T-helper 2 cell (primary cell): ENCODE data around the gene KRT81.
"Not testable (repeated sequence)": the region's sequence is repeated elsewhere in the genome, so short reads cannot be mapped to it uniquely, and the experiment has no call there.

Experiments
- DNase-seq, 5 experiments: peaks; one replicate each; pipeline versions ENCODE4 v3.0.0 to v3.0.0-alpha.2; 2012 to 2022

KRT81 gene

GRCh38 chr12:52270541-52271070 lies 20.7 kb downstream of the KRT81 start:
- DNase-seq: no peak

- no peak for DNase-seq
Observed at GRCh38 chr12:52268212-52268611, 23.1 kb downstream of the KRT81 start.

GRCh38 chr12:52267699-52268098 lies 23.6 kb downstream of the KRT81 start:
- DNase-seq: no peak

GRCh38 chr12:52267266-52267665 lies 24.1 kb downstream of the KRT81 start:
- no peak for DNase-seq

GRCh38 chr12:52266514-52266913 lies 24.8 kb downstream of the KRT81 start:
- DNase-seq: no peak

DNA sequence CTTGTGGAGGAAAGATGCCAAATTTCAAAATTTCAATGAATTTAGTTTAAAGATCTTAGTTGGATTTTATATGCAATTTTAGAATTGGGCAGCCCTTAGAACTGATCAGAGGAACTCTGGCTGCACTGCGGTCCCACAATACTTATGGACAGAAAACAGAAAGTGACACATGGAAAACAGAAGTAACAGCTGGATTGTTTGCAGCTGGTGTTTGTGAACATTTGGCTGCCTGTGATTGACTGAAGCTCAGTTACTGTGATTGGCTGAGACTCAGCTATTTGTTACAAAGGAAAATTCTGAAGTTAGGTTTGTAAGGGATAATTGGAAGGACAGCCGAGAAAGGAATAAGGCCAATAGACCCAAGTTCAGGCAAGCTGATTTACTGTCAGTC lies 26.9 kb downstream of the KRT81 start:
- DNase-seq: no peak

GRCh38 chr12:52263761-52264434 lies 27.4 kb downstream of the KRT81 start:
- DNase-seq: no peak

GRCh38 chr12:52262286-52262685 lies 29.0 kb downstream of the KRT81 start:
- DNase-seq: no peak

DNA sequence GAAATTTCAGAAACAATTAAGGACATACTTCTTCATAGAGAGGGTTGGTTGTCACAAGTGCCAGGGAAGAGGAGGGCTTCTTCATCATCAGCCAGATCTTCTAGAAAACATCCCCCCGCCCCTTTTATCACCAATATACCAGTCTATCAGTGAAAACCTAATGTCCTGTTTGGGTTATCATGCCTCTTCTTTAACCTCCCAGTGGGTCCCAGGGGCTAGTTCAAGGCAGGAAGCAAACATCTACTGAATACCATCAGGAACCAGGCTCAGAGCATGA lies 30.2 kb downstream of the KRT81 start:
- no peak for DNase-seq

GRCh38 chr12:52260361-52261207 lies 30.8 kb downstream of the KRT81 start:
- DNase-seq: no peak

GRCh38 chr12:52259657-52260243 lies 31.6 kb downstream of the KRT81 start:
- no peak for DNase-seq

DNA sequence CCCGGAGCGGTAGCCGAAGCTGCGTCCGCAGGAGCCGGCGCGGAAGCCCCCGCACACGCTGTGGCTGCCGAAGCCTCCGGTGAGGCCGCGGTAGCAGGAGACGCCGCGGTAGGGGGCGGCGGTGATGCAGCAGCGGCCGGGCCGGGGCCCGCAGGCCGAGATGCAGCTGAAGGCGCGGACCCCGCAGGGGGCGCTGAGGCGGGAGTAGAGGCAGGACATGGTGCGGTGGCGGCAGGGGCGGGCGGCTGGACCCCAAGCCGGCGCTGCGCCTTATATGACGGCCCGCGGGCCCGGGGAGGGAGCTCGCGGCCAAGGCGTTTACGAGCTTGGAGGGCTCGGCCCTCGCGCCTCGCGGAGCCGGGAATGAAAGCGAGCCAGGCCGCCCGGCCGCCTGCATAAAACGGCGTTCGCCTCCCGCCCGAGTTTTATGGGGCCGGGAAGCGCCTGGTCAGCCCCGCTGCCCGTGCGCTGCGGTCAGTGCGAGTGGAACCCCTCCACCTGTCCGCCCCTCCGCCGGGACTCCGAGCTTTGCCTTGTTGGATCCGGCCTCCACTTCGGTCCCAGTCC lies 32.9 kb downstream of the KRT81 start:
- DNase-seq: no peak

DNA sequence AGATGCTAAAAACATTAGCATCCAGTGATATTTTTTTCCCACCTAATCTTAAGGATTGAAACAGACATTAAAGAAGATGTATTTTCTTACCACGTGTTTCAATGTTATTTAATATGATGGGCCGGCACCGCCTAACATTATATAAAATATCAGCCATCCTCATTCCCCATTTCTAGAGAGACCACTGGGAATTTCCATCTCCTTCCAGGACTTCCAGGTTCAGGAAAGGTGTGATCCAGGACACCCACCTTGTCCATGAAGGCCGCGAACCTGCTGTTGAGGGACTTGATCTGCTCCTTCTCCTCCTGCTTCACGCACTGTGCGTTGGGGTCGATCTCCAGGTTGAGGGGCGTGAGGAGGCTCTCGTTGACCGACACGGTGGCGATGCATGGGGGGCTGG lies 33.4 kb downstream of the KRT81 start:
- not testable (repeated sequence) for DNase-seq

DNA sequence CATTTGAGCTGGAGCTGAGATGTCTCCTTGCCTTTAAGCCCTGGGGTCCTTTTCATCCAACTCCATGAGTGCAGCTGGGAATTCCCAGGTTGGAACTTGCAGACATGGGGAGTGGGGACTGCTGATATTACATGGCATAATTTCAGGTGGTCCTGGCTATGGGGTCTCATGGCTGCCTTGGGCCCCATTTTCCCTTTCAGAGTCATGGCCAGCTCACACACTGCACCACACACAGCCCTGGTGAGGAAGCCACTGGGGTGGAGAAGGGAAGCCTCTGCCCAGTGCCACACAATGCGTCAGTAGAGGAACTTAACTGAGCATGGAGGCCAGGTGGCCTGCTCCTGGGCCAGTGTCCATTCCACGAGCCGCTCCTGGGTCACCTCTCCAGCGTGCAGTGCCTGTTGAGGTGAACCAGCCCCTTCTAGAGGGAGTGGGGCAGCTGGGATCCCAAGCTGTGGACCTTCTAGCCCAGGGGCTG lies 34.2 kb downstream of the KRT81 start:
- no peak for DNase-seq

DNA sequence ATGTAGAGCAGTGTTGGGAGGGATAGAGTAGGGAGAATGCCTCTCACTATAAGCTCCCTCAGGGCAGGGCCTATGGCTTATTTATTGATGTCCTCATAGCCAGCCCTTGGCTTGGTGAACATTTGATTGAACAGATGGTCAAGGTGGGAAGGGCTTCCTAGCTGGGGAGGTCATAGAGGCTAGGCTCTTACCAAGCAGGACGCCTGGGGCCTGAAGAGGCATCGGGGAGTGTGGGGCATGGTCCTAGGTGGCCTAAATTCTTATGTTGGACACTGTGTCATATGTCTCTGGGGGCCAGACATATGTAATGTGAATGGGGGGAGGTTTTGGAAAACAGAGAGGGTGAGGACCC lies 34.8 kb downstream of the KRT81 start:
- no peak for DNase-seq

DNA sequence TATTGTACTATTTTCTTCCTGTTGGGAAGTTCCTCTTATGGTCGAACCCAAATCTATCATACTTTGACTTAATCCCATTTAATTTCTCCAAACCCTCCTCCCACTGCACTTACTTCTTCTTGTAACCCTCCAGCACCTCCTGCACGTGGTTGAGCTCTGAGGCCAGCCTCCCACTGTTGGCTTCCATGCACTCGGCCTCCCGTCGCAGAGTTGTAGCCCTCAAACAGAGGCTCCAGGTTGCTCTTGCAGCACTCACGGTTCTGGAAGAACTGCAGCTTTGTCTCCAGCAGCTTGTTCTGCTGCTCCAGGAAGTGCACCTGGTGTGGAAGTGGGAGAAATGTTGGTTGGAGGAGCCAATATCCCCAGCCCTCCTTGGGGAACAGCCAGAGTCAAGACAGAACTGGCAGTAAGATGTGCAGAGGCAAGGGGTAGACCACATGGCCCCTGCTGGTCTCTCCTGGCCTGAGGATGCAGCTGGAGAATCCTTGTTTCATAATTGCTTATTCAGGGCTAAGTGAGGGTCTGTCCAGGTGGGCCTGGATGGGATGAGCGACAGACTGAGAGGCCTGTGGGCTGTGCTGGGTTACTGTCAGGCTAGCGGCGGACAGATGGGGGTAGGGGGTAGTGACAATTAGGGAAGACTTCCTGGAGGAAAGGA lies 35.3 kb downstream of the KRT81 start:
- DNase-seq: no peak

DNA sequence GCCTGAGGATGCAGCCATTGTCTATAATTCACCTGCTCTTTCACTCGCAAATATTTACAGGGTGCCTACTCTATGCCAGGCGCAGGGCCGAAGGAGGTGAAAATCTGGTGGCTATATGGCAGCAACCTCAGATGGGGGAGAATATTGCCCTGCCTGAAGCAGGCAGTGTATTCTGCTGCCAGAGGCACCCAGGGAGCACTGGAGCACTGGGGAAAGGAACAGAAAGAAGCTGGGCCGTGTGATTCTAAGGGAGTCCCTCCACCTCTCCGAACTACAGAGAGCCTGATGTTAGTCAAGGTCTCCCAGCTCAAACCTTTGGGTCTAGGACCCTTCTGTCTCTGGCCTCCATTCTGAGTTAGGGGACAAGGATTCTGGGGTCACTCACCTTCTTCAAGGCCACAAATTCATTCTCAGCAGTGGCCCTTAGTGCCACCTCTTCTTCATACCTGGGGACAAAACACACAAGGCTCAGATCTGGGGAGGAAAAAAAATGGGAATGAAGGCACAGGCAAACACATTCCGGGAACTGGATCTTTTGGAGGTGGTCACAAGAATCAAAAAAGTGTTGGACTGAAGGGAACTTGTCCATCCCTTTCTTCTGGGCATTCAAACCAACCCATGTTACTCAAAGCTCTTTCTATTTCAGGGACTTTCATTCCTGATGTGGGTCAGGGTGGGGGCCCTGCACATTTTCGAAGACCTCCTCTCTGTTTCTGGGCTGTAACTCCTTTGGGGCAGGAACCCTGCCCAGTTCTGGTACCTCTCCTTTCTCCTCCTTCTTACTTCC lies 36.2 kb downstream of the KRT81 start:
- DNase-seq: no peak

DNA sequence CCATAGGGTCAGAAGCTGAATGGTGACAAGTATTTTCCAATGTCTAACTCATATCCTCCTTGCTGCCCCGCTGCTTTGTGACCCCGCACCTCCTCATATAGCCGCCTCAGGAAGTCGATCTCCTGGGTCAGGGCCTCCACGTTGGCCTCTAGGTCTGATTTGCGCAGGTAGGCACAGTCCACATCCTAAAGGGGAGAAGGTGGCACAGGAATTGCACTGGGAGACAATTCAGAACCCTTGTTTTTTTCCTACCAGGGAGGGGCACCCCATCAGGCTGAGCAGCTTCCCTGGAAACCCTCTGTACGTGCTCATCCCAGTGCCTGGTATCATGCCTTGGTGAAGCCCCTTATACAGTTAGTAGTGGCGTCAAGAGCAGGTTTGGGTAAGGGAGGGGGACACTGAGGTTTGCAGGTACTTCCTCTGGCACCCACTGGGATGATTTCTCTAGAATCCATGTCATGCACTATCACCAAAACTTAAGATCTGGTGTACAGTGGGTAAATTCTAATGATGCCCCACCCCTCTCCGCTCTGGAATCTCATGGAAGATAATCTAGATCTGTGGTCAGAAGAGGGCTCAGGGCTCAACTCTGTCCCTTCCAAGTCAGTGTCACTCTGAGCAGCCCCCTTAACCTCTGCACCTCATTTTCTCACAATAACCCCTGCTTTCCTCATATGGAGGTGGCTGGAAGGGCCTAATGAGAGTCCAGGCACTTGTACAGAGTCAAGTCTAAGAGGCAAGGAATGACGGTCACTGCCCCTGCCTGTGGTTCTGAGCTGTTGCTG lies 37.0 kb downstream of the KRT81 start:
- DNase-seq: no peak

GRCh38 chr12:52253391-52254179 lies 37.7 kb downstream of the KRT81 start:
- DNase-seq: no peak

- no peak for DNase-seq
Observed at GRCh38 chr12:52252728-52253343, 38.5 kb downstream of the KRT81 start.
